AG09309 (cell line): ENCODE measurements around the gene OR51M1.
"Not testable (repeated sequence)": the region's sequence is repeated elsewhere in the genome, so short reads cannot be mapped to it uniquely, and the experiment has no call there.

Experiments
- DNase-seq: peaks from one replicate; pipeline ENCODE4 v3.0.0-alpha.2; 2010; ENCODE audit warnings: low read depth
- H3K4me3 ChIP-seq: 2 replicates; pipeline ENCODE4 v1.5.1; 2011; ENCODE audit warnings: mild to moderate bottlenecking, low read depth, low read length, moderate library complexity; ENCODE audit not compliant: control insufficient read depth
- TF ChIP-seq, protein P1 (sequence below): IDR thresholded peaks from 2 replicates; pipeline ENCODE4 v1.5.1; 2011; ENCODE audit warnings: mild to moderate bottlenecking, low read depth, low read length, inconsistent platforms; ENCODE audit not compliant: insufficient read depth, control insufficient read depth; ENCODE audit errors: missing control alignments

OR51M1 gene, protein sequence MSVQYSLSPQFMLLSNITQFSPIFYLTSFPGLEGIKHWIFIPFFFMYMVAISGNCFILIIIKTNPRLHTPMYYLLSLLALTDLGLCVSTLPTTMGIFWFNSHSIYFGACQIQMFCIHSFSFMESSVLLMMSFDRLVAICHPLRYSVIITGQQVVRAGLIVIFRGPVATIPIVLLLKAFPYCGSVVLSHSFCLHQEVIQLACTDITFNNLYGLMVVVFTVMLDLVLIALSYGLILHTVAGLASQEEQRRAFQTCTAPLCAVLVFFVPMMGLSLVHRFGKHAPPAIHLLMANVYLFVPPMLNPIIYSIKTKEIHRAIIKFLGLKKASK

DNA sequence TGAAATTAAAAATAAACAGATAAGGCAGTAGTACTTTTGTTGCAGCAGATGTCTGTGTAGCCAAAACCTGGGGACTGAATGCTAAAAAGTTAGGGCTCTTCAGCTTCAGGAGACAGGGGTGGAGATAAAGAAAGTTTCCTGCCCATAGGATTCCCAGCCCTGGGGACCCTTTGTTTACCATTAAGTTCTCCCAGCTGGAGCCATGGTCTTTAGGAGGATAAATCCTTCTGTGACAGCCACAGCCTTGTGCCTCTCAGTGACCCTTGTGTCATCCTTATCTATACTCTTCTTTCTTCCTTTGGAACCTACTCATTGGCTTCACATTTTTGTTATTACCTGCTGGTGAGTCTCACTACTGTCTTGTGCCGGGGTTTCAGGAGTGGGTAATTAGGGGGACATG lies at the start of gene OR51M1:
Gene OR51M1 (plus strand): TSS at position 237 of the 400 bp plus-strand sequence. CDS start 5,587 bp downstream, outside the sequence.
- H3K4me3 ChIP-seq, result no peak within 1 kb of the TSS
- TF ChIP-seq, protein P1, sequence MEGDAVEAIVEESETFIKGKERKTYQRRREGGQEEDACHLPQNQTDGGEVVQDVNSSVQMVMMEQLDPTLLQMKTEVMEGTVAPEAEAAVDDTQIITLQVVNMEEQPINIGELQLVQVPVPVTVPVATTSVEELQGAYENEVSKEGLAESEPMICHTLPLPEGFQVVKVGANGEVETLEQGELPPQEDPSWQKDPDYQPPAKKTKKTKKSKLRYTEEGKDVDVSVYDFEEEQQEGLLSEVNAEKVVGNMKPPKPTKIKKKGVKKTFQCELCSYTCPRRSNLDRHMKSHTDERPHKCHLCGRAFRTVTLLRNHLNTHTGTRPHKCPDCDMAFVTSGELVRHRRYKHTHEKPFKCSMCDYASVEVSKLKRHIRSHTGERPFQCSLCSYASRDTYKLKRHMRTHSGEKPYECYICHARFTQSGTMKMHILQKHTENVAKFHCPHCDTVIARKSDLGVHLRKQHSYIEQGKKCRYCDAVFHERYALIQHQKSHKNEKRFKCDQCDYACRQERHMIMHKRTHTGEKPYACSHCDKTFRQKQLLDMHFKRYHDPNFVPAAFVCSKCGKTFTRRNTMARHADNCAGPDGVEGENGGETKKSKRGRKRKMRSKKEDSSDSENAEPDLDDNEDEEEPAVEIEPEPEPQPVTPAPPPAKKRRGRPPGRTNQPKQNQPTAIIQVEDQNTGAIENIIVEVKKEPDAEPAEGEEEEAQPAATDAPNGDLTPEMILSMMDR, result no peak
- DNase-seq, result no peak

DNA sequence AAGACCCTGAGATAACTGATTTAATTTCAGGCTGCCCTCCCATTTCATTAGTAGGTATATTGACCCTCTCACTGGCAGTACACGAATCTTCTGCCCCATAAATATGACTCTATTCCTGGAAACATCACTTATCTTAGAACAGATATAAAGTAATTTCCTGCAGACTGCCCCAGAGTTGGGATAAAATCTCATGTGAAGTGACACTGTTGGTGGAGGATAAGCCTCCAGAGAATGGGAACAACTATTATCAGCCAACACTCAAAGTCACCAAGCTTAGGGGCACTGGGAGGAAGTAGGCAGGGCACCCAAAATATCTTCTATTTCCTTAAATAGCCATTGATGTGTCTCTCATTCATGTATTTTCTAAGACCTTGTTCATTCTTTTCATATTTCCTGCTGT lies 48.4 kb upstream of the OR51M1 start:
- no peak overlapping the region for H3K4me3 ChIP-seq
- TF ChIP-seq, protein P1, result no peak
- DNase-seq, result no peak

DNA sequence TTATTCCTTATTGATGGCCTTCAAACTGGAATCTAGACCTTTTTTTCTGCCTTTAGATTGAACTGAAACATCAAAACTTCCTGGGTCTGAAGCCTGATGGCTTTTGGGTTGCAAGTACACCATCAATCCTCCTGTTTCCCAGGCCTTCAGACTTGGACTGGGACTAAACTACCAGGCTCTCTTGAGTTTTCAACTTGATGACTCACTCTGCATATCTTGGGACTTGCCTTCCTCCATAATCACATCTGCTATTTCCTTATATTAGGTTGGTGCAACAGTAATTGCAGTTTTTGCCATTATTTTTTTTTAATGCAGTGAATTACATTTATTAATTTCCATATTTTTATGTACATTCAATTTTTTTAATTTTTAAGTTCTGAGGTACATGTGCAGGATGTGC lies 47.3 kb upstream of the OR51M1 start:
- TF ChIP-seq, protein P1, result no peak
- no peak overlapping the region for H3K4me3 ChIP-seq
- no peak for DNase-seq

DNA sequence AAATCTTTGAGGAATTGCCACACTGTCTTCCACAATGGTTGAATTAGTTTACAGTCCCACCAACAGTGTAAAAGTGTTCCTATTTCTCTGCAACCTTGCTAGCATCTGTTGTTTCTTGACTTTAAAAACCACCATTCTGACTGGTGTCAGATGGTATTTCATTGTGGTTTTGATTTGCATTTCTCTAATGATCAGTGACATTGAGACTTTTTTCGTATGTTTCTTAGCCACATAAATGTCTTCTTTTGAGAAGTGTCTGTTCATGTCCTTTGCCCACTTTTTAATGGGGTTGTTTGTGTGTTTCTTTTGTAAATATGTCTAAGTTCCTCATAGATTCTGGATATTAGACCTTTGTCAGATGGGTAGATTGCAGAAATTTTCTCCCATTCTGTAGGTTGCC lies 46.4 kb upstream of the OR51M1 start:
- DNase-seq, H3K4me3 ChIP-seq: not testable (repeated sequence)

DNA sequence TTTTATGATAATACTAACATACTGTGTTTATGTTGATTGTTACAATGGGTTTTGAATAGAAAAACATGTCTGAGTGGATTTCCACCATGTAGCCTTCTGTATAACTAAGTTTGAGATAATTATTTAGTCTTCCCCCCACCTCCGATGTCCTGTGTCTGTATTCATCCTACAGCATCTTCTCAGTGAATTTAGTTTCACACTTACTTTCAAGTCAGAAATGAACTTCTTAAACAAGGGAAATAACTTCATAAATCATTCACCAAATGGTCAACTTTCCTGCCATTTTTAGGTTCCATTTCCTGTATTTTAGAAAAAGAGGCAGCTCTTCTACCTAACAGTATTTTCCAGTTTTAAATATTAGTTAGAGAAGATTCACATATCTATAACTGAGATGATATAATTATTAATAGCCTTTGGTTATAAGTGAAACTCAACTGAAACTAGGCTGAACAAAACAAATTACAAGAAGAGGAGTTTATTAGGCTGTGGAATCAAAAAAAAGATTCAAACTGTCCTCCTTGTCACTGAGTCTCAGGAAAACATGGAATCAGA lies 43.8 kb upstream of the OR51M1 start:
- H3K4me3 ChIP-seq, result no peak overlapping the region
- no peak for DNase-seq
- TF ChIP-seq, protein P1, result no peak

DNA sequence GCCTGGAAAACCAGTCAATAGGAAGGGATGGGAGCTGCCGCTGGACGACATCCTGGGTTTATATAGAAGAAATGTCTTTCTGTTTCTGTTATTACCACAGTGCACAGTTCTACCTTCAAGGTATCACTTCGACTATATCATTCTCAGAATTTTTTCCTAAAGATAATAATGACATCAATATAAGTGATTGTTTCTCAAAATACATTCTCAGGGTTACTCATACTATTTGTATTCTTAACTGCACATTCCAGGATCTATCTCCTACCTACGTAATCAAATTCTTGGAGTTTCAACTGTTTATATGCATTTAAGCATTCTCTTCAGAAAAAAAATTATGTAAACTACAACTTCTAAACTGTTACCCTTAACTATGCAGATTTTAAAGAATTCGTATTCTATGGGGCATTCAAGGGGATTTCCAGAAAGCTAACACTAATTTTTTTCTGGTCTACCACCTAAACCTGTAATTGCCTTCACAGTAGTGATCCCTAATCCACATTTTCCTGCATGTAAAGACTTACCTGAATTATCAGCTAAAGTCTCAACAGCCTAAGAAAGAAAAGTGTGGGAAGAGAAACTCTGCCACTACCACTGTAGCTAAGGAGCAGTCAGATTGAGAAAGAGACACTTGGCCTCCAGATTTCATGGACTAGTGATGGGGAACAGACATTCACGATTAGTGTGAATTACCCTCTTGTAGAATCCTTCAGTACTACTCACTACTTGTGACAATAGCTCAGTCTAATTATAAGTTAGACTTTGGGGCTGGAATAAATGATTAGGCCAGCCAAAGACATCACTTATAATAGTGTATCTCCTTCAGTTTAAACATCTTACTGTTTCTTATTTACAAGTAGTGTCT lies 39.9 kb upstream of the OR51M1 start, which contains the start of gene OR51B5:
Gene OR51B5 (minus strand): TSS at position 51 of the 862 bp plus-strand sequence. CDS start 0 bp downstream, at position 51.
- no peak within 1 kb of the TSS for H3K4me3 ChIP-seq
- TF ChIP-seq, protein P1, result no peak
- DNase-seq, result no peak
